ENCODE data around the gene NAGK.

DNA sequence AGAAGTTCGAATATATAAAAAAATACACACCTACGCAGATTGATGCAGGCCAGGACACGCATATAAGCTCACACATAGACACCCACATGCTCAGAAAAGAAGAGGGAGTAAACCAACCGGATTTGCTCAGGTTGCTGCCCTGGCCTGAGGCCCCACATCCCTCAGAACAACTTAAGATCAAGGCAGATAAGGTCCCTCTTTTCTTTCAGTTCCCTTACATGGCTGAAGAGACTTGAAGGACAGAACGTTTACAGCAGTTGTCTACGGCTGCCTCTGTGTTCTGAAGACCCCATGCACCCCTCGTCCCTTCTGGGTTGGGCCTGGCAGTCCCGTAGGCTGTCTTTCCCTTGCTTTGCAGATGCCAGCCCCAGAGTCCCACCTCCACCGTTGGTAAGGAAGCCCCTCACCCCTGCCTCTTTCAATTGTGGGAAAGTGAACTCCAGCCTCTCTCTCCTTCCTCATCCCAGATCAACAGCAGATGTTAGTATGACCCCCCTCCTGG is 4.3 kb upstream of the NAGK start:
- TF ChIP-seq, protein P1, sequence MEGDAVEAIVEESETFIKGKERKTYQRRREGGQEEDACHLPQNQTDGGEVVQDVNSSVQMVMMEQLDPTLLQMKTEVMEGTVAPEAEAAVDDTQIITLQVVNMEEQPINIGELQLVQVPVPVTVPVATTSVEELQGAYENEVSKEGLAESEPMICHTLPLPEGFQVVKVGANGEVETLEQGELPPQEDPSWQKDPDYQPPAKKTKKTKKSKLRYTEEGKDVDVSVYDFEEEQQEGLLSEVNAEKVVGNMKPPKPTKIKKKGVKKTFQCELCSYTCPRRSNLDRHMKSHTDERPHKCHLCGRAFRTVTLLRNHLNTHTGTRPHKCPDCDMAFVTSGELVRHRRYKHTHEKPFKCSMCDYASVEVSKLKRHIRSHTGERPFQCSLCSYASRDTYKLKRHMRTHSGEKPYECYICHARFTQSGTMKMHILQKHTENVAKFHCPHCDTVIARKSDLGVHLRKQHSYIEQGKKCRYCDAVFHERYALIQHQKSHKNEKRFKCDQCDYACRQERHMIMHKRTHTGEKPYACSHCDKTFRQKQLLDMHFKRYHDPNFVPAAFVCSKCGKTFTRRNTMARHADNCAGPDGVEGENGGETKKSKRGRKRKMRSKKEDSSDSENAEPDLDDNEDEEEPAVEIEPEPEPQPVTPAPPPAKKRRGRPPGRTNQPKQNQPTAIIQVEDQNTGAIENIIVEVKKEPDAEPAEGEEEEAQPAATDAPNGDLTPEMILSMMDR (IDR thresholded peaks at IDR 0.05) = no peak
- TF ChIP-seq POLR2AphosphoS5 (IDR thresholded peaks at IDR 0.05) = no peak

Data from prostate gland (tissue), 2 donors.